Measurements from ENCODE around the gene RPS14.

RPS14 gene

DNA sequence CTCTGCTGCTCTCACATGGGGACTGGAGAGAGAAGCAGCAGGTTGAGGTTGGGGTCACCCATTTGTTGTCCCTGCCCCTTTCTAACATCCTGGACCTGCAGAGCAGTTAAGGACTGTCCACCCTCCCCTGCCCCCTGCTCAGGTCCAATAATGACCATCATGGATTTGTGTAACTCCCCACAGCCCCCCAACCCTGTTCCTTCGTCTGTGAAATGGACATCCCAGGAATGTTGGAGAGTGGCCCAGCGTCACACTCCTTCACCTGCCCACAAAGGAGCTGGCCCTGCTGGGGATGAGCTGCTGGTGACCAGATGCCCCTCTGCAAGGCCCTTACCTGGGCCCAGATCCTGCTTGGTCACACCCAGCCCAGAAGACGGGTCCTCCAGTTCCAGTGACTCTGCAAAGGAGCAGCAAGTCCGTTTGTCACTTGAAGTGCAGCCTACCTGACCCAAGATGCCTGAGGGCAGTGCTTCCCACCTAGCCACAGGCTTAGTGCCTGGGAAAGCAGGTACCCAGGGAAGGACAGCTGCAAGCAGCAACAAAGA, 47.2 kb downstream of the RPS14 start:
- in situ Hi-C loops (cut with MboI; ENCODE audit: low sequenced_read_pairs) = no loop called here

DNA sequence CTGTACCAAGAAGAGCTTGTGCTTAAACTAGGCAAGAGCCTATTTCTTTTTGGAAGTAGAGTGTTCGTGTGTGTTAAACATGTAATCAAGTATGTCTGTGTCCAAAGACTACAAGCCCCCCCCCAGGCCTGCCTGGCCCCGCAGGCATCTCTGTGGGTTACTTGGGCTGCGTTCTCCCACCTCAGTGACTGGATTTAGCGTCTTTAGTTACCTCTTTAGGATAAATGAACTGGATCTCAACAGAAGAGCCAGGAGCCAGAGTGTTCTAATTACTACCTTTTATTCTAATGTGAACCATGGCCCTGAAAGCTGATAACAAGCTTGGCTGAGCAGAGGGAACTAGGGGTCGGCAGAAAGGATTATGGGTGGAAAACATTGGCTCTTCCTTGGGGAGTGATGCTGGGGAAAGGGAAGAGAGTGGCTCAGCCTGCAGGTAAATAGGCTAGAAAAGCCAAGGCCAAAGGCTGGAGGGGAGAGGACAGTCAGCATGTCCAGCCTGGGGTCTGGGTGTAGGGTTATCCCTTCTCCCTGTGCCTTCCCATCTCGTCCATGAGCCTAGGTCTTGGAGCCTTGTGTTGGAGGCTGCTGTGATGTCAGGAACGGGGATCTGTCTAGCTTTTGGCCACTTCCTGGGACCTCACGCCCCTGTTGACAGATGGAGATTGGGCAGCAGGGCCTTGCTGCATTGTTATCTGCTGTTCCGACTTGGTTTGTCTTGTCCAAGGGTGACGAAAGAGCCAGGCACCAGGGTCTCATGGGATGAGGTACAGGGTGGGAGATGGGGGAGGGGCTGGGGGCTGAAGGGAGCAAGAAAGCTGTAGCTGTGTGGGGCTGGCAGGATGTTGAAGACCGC, 47.9 kb downstream of the RPS14 start:
- in situ Hi-C loops (cut with MboI; ENCODE audit: low sequenced_read_pairs) = no loop called here

DNA sequence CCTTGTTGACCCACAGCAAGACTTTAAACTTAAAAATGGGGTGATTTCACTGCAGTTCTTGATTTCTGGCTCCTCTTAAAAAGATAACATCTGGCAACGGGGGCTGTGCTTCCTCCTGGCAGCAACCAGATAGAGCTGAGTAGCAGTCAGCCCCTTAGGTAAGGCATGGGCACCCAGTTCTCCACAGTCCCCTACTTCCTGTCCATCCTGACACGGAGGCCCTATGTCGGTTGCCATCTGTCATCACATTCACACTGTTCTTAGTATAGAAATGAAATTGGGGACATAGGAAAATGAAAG, 48.5 kb downstream of the RPS14 start:
- in situ Hi-C loops (cut with MboI; ENCODE audit: low sequenced_read_pairs) = no loop called here

DNA sequence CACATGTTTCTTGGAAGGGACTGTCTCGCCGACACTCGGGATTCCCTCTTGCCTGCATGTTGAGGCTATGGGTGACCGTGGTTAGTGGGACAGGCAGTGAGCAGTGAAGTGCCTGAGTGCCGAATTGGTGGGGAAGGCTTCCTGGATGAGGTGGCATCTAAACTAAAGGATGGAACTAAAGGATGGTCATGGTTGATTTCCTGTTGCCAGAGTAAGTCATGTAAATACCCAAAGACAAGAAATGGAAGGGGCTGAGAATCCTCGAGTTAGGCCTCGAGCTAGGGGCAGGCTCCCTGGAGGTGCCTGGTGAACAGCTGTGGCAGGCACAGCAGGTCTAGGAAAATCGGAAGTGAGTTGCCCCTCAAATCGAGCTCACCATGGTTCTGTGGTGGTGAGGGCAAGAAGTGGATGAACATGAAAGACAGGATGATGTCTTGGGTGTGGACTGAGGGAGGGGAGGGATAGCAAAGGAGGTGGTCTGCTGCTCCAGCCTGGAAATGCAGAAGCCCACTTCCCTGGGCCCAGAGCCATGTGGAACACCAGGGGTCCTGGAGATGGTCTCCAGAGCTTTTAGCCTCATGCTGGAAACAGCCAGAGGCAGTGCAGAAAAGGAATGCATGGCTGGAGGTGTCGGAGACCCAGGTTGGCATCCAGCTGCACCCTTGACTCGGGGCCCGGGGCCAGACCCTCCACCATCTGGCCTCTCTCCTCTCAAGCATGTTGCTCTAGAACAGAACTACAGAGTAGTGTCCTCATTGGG, 49.0 kb downstream of the RPS14 start:
- in situ Hi-C loops (cut with MboI; ENCODE audit: low sequenced_read_pairs) = no loop called here

DNA sequence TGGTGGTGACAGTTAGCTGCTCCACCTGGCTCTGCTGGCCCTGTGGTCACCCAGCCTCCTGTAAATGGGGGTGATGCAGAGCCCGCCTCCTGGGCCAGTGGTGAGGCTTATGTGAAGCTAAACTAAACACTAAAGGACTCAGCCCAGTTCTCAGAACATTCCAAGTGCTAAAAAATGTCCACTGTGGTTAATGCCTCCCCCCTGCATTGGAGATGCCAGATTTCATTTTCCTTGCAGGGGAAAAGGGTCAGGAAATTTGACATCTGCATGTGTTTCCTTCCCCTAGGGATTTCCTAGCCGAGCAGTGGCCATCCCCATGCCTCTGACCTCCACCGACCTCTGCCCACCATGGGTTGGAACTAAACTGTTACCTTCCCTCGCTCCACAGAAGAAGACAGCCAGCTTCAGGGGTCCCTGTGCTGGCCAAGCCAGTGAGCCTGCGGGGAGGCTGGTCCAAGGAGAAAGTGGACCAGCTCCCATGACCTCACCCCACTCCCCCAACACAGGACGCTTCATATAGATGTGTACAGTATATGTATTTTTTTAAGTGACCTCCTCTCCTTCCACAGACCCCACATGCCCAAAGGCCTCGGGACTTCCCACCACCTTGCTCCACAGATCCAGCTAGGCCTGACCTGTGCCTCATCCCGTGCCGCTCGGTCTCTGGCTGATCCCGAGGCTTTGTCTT, 49.9 kb downstream of the RPS14 start:
- in situ Hi-C loops (cut with MboI; ENCODE audit: low sequenced_read_pairs) = no loop called here

DNA sequence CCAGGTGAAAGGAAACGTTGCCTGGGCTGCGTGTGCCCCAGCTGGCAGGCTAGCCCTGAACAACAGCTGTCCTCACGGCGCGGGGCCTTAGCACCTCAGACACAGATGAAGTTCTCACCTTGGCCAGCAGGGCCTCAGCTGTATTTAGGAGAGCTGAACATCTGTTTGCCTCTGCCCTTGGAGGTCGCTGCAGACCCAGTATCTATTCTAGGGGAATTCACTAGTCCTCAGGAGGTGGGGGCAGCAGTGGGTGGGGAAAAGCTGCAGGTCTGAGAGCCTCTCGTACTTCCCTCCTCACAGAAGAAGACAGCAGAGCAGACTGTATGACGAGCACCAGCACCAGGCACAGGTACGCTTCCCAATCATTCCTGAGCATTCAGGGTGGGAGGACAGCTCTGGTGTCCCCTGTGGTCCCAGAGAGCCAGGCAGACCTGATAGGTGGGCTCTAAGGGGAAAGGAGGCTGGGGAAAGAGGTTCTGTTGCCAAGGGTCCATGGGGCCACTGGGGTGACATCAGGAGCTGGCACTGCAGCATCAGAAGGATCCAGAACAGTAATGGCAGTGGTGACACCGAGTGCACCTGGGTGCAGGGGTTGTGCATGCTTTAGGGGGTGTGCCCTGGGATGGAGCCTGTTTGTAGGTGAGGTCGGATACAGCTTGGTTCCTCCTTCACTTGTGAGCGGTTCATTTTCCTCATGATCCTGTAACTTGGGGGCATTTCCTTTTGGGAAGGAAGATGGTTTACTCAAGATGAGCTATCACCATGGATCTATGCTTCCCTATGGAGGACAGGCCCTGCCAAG, 50.6 kb downstream of the RPS14 start:
- in situ Hi-C loops (cut with MboI; ENCODE audit: low sequenced_read_pairs) = no loop called here

DNA sequence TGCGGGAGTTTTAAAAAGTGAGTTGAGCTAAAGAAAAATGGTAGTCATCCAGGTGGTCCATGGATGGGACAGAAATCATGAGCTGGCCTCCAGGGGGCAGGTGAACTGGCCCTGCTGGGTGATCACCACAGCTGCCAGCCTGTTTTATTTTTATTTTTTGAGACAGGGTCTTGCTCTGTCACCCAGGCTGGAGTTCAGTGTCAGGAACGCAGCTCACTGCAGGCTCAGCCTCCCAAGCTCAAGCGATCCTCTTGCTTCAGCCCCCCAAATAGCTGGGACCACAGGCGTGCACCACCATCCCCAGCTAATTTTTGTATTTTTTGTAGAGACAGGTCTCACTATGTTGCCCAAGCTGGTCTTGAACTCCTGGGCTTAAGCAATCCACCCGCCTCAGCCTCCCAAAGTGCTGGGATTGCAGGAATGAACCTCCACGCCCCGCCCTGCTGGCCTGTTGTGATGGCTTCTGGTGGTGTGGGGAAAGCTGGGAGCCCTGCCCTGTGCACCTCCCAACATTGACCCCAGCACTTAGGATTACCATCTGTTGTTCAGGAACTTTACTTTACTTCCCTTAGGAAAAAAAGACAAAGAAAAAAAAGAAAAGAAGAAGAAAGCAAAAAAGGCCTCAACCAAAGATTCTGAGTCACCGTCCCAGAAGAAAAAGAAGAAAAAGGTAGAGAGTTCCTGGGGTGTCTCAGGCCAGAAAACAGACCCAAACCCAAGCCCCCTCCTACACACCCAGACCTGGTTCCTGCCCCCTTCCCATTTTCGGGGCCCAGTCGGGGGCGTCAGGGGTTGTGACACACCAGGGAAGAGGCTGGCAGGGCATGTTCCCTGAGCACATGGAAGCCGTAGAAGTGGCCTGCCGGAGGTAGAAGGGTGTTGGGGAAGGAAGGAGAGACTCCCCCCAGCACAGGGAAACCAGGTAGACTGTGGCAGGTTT, 51.5 kb downstream of the RPS14 start:
- in situ Hi-C loops (cut with MboI; ENCODE audit: low sequenced_read_pairs) = no loop called here

DNA sequence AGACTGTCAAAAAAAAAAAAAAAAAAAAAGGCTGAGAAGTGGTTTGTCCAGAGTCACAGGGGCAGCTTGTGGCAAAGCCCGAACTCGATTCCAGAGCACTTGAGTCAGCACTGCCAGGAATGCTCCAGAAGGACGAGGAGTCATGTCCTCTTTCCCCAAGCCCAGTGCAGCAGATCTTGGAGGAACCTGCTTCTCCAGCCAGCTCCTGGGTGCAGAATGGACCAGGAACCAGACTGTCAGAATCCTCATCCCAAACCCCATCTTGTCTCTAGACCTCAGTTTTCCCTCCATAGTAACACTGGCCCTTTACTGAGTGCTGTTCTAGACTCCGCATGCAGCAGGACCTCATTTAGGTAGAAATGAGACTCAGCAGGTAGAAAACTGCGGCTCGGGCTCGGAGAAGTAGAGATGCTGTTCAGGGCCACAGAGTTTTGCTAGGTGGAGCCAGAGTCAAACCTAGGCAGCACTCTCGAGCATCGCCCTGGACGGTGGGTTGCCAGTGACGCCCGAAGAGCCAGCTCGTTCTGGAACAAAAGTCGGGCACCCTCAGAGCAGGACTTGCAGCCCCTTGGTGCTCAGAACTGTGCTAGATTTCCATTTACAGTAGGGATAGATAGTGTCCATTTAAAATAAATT, 52.3 kb downstream of the RPS14 start:
- in situ Hi-C loops (cut with MboI; ENCODE audit: low sequenced_read_pairs) = no loop called here

DNA sequence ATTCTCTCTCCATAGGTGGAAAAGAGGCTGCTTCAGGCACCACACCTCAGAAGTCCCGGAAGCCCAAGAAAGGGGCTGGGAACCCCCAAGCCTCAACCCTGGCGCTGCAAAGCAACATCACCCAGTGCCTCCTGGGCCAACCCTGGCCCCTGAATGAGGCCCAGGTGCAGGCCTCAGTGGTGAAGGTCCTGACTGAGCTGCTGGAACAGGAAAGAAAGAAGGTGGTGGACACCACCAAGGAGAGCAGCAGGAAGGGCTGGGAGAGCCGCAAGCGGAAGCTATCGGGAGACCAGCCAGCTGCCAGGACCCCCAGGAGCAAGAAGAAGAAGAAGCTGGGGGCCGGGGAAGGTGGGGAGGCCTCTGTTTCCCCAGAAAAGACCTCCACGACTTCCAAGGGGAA, 53.3 kb downstream of the RPS14 start:
- in situ Hi-C loops (cut with MboI; ENCODE audit: low sequenced_read_pairs) = no loop called here

DNA sequence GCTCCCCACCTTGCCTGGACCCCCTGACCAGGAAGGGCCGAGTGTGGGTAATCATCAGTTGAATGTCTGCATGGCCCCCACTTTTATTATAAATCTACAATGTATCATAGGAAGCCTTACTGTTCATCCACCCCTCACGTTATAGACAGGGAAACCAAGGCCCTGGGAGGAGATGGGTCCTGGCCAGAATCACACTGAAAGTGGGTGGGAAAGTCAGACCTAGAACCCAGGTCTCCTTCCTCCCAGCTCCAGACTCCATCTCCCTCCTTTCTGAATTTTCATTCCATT, 53.9 kb downstream of the RPS14 start:
- in situ Hi-C loops (cut with MboI; ENCODE audit: low sequenced_read_pairs) = no loop called here

DNA sequence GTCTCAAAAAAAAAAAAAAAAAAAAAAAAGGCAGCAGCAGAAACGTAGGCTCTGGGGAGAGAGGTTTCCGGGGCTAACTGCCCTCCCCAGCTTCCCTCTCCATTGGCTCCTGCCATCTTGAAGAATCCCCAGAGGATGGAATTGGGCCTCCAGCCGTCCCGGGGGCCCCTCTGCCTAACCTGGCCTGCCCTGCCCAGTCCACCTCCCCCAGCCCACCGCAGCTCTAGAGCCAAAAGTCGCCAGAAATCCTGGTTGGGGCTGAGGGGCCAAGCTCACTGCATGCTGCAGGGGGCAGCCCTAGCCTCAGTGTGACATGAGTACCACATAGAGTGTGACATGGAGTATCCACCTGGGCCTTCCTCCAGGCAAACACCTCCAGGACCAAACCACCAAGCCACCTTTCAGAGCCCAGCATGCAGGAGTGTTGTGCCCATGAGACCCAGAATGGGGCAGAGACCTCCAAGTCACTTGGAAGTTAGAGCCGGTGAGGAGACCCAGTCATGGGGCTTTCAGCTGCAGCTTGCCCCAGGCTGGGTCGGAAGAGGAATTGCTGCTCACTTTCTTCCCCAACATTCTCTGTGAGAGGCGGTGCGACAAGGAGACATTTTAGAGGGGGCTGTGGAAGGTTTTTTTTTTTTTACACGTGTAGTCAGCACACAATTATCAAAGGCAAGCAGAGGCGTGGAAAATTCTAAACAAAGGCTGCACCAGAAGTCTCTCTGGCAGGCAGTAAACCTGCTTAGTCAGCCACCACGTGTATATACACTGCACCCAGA, 54.4 kb downstream of the RPS14 start:
- in situ Hi-C loops (cut with MboI; ENCODE audit: low sequenced_read_pairs) = no loop called here

DNA sequence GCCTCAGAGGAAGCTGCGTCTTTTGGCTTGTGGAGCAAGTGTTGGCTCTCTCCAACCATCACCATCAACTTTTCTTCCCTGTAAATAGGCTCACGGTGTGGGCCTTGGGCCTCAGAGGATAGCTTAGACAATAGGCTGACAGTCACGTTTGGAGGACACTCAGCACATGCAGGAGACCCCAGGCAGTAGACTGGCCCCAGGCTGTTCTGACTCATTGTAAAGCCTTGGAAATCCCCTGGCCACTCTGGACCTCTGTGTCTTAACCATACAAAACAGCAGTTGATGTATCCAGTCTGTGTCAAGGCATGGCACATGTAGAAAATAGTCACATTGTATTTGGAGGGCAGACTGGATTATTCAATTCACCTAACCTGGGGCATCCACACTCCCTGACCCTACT, 55.4 kb downstream of the RPS14 start:
- in situ Hi-C loops (cut with MboI; ENCODE audit: low sequenced_read_pairs) = no loop called here

DNA sequence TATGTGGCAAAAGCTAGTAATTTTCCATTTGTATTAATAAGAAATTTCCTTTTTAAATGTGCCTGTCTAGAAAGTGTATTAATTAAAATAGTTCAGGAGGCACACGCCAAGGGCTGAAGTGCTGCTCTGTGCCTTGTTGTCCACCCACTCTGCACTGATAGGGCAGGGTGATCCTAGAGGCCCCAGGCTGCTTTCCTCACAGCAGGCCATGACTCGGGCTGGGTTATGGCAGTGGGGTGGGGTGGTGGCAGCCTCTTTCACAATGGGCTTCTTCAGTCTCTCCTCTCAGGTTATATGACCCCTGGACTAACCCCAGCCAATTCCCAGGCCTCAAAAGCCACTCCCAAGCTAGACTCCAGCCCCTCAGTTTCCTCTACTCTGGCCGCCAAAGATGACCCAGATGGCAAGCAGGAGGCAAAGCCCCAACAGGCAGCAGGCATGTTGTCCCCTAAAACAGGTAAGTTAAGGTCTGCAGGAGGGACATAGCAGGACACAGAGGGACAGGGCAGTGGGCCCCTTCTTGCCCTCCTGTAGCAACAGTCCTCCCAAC, 56.4 kb downstream of the RPS14 start:
- in situ Hi-C loops (cut with MboI; ENCODE audit: low sequenced_read_pairs) = no loop called here

DNA sequence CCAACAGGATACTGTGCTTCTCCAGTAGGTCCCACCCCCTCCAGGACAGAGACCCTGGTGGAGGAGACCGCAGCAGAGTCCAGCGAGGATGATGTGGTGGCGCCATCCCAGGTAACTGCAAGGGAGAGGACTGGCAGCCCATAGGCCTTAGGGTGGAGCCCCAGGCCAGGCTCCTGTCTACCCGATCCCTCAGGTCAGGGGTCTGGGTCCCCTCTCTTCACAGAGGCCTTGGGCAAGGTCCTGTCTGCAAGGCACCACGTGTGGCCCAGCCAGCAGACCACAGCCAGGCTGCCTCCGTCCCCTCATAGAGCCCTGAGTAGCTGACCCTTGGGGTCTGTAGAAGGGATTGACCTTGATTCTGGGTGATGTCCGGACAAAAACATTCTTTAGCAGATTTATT, 56.9 kb downstream of the RPS14 start:
- in situ Hi-C loops (cut with MboI; ENCODE audit: low sequenced_read_pairs) = no loop called here

All from HL-60/S4 (cell line).